ENCODE data around the gene MED13L.

MED13L gene

GRCh38 chr12:115999582-115999981 is 277.9 kb downstream of the MED13L start:
- Histone ChIP-seq H3K4me1 (ENCODE audit: control insufficient read depth, insufficient read depth, low read length) (peaks cover 7% of the 10 kb centered on the region), H3K9ac (ENCODE audit: low read length) (no peak overlapping the region), H3K36me3 (ENCODE audit: control insufficient read depth, insufficient read depth, low read length) (peaks cover 15% of the 10 kb centered on the region), H3K27ac (ENCODE audit: low read depth, low read length) (no peak overlapping the region), H3K27me3 (ENCODE audit: control insufficient read depth, insufficient read depth, low read length) (no peaks in the 10 kb centered on the region), H3K4me3 (ENCODE audit: low read length) (no peak overlapping the region)

GRCh38 chr12:115998794-115999478 is 278.6 kb downstream of the MED13L start:
- H3K4me1 ChIP-seq (ENCODE audit: control insufficient read depth, insufficient read depth, low read length): peaks cover 7% of the 10 kb centered on the region
- H3K4me3 ChIP-seq (ENCODE audit: low read length): no peak overlapping the region
- no peak overlapping the region for H3K9ac ChIP-seq (ENCODE audit: low read length)
- no peak overlapping the region for H3K27ac ChIP-seq (ENCODE audit: low read depth, low read length)
- no peaks in the 10 kb centered on the region for H3K27me3 ChIP-seq (ENCODE audit: control insufficient read depth, insufficient read depth, low read length)
- peaks cover 18% of the 10 kb centered on the region for H3K36me3 ChIP-seq (ENCODE audit: control insufficient read depth, insufficient read depth, low read length)

- peak overlapping the region; percentile 48 for H3K27ac ChIP-seq (ENCODE audit: low read depth, low read length)
- H3K27me3 ChIP-seq (ENCODE audit: control insufficient read depth, insufficient read depth, low read length): no peaks in the 10 kb centered on the region
- no peak overlapping the region for H3K4me3 ChIP-seq (ENCODE audit: low read length)
- H3K36me3 ChIP-seq (ENCODE audit: control insufficient read depth, insufficient read depth, low read length): peaks cover 18% of the 10 kb centered on the region
- H3K4me1 ChIP-seq (ENCODE audit: control insufficient read depth, insufficient read depth, low read length): peaks cover 7% of the 10 kb centered on the region
- H3K9ac ChIP-seq (ENCODE audit: low read length): no peak overlapping the region
Measured at GRCh38 chr12:115998119-115998633, 279.3 kb downstream of the MED13L start.

- Histone ChIP-seq H3K36me3 (ENCODE audit: control insufficient read depth, insufficient read depth, low read length) (peaks cover 23% of the 10 kb centered on the region), H3K4me1 (ENCODE audit: control insufficient read depth, insufficient read depth, low read length) (peaks cover 6% of the 10 kb centered on the region), H3K27ac (ENCODE audit: low read depth, low read length) (no peak overlapping the region), H3K27me3 (ENCODE audit: control insufficient read depth, insufficient read depth, low read length) (no peaks in the 10 kb centered on the region), H3K9ac (ENCODE audit: low read length) (no peak overlapping the region), H3K4me3 (ENCODE audit: low read length) (no peak overlapping the region)
Measured at GRCh38 chr12:115993737-115994136, 283.8 kb downstream of the MED13L start.

GRCh38 chr12:115990241-115990640 is 287.3 kb downstream of the MED13L start:
- no peak overlapping the region for H3K27ac ChIP-seq (ENCODE audit: low read depth, low read length)
- H3K27me3 ChIP-seq (ENCODE audit: control insufficient read depth, insufficient read depth, low read length): no peaks in the 10 kb centered on the region
- H3K36me3 ChIP-seq (ENCODE audit: control insufficient read depth, insufficient read depth, low read length): peaks cover 22% of the 10 kb centered on the region
- H3K9ac ChIP-seq (ENCODE audit: low read length): no peak overlapping the region
- no peaks in the 10 kb centered on the region for H3K4me1 ChIP-seq (ENCODE audit: control insufficient read depth, insufficient read depth, low read length)
- no peak overlapping the region for H3K4me3 ChIP-seq (ENCODE audit: low read length)

- Histone ChIP-seq H3K9ac (ENCODE audit: low read length) (no peak overlapping the region), H3K27ac (ENCODE audit: low read depth, low read length) (no peak overlapping the region), H3K27me3 (ENCODE audit: control insufficient read depth, insufficient read depth, low read length) (no peaks in the 10 kb centered on the region), H3K4me1 (ENCODE audit: control insufficient read depth, insufficient read depth, low read length) (no peaks in the 10 kb centered on the region), H3K4me3 (ENCODE audit: low read length) (no peak overlapping the region), H3K36me3 (ENCODE audit: control insufficient read depth, insufficient read depth, low read length) (peaks cover 18% of the 10 kb centered on the region)
Measured at GRCh38 chr12:115988625-115989563, 288.6 kb downstream of the MED13L start.

GRCh38 chr12:115988212-115988611 is 289.3 kb downstream of the MED13L start:
- H3K36me3 ChIP-seq (ENCODE audit: control insufficient read depth, insufficient read depth, low read length): peaks cover 19% of the 10 kb centered on the region
- no peaks in the 10 kb centered on the region for H3K4me1 ChIP-seq (ENCODE audit: control insufficient read depth, insufficient read depth, low read length)
- H3K27ac ChIP-seq (ENCODE audit: low read depth, low read length): no peak overlapping the region
- no peak overlapping the region for H3K9ac ChIP-seq (ENCODE audit: low read length)
- no peak overlapping the region for H3K4me3 ChIP-seq (ENCODE audit: low read length)
- no peaks in the 10 kb centered on the region for H3K27me3 ChIP-seq (ENCODE audit: control insufficient read depth, insufficient read depth, low read length)

GRCh38 chr12:115984616-115985015 is 292.9 kb downstream of the MED13L start:
- H3K9ac ChIP-seq (ENCODE audit: low read length): no peak overlapping the region
- no peaks in the 10 kb centered on the region for H3K27me3 ChIP-seq (ENCODE audit: control insufficient read depth, insufficient read depth, low read length)
- H3K4me3 ChIP-seq (ENCODE audit: low read length): no peak overlapping the region
- H3K4me1 ChIP-seq (ENCODE audit: control insufficient read depth, insufficient read depth, low read length): no peaks in the 10 kb centered on the region
- peaks cover 23% of the 10 kb centered on the region for H3K36me3 ChIP-seq (ENCODE audit: control insufficient read depth, insufficient read depth, low read length)
- no peak overlapping the region for H3K27ac ChIP-seq (ENCODE audit: low read depth, low read length)

GRCh38 chr12:115983226-115983798 is 294.2 kb downstream of the MED13L start:
- Histone ChIP-seq H3K27ac (ENCODE audit: low read depth, low read length) (no peak overlapping the region), H3K36me3 (ENCODE audit: control insufficient read depth, insufficient read depth, low read length) (peaks cover 23% of the 10 kb centered on the region), H3K9ac (ENCODE audit: low read length) (no peak overlapping the region), H3K4me1 (ENCODE audit: control insufficient read depth, insufficient read depth, low read length) (peaks cover 2% of the 10 kb centered on the region), H3K27me3 (ENCODE audit: control insufficient read depth, insufficient read depth, low read length) (no peaks in the 10 kb centered on the region), H3K4me3 (ENCODE audit: low read length) (no peak overlapping the region)

GRCh38 chr12:115980339-115980738 is 297.2 kb downstream of the MED13L start:
- Histone ChIP-seq H3K9ac (ENCODE audit: low read length) (no peak overlapping the region), H3K27ac (ENCODE audit: low read depth, low read length) (no peak overlapping the region), H3K27me3 (ENCODE audit: control insufficient read depth, insufficient read depth, low read length) (no peaks in the 10 kb centered on the region), H3K36me3 (ENCODE audit: control insufficient read depth, insufficient read depth, low read length) (peaks cover 21% of the 10 kb centered on the region), H3K4me1 (ENCODE audit: control insufficient read depth, insufficient read depth, low read length) (peaks cover 2% of the 10 kb centered on the region), H3K4me3 (ENCODE audit: low read length) (no peak overlapping the region)

- no peaks in the 10 kb centered on the region for H3K27me3 ChIP-seq (ENCODE audit: control insufficient read depth, insufficient read depth, low read length)
- H3K4me1 ChIP-seq (ENCODE audit: control insufficient read depth, insufficient read depth, low read length): peaks cover 2% of the 10 kb centered on the region
- H3K36me3 ChIP-seq (ENCODE audit: control insufficient read depth, insufficient read depth, low read length): peaks cover 24% of the 10 kb centered on the region
- H3K27ac ChIP-seq (ENCODE audit: low read depth, low read length): no peak overlapping the region
- no peak overlapping the region for H3K4me3 ChIP-seq (ENCODE audit: low read length)
- H3K9ac ChIP-seq (ENCODE audit: low read length): no peak overlapping the region
Measured at GRCh38 chr12:115979851-115980250, 297.6 kb downstream of the MED13L start.

- H3K4me3 ChIP-seq (ENCODE audit: low read length): no peak overlapping the region
- H3K36me3 ChIP-seq (ENCODE audit: control insufficient read depth, insufficient read depth, low read length): peaks cover 27% of the 10 kb centered on the region
- no peaks in the 10 kb centered on the region for H3K27me3 ChIP-seq (ENCODE audit: control insufficient read depth, insufficient read depth, low read length)
- no peak overlapping the region for H3K9ac ChIP-seq (ENCODE audit: low read length)
- no peak overlapping the region for H3K27ac ChIP-seq (ENCODE audit: low read depth, low read length)
- peaks cover 2% of the 10 kb centered on the region for H3K4me1 ChIP-seq (ENCODE audit: control insufficient read depth, insufficient read depth, low read length)
Measured at GRCh38 chr12:115979351-115979750, 298.1 kb downstream of the MED13L start.
